ENCODE results near the gene FGFR3.

- no peak for TF ChIP-seq CTCF (IDR thresholded peaks at IDR 0.05)
- no peak for TF ChIP-seq POLR2AphosphoS5 (IDR thresholded peaks at IDR 0.05)
- no peak for TF ChIP-seq POLR2A (IDR thresholded peaks at IDR 0.05)
These were observed 28.8 kb downstream of the FGFR3 start for GRCh38 chr4:1821679-1822567.
